ENCODE measurements around the gene SPEM3.
"Not testable (repeated sequence)": the region's sequence is repeated elsewhere in the genome, so short reads cannot be mapped to it uniquely, and the experiment has no call there.

DNA sequence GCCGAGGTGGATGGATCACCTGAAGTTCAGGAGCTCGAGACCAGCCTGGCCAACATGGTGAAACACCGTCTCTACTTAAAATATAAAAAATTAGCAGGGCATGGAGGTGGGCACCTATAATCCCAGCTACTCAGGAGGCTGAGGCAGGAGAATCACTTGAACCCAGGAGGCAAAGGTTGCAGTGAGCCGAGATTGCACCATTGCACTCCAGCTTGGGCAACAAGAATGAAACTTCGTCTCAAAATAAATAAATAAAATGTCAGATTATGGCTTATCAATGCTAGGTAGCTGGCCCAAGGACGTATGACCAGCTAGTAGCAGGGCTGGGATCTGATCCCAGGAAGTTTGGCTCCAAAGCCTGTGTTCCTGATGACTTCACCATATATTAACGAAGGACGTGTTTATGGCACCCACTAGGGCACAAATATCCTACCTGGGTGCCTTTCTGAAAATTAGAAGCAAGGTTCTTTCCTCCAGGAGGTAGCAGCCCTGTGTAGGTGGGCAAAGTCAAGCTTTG is 41.9 kb downstream of the SPEM3 start:
- TF ChIP-seq, protein P1, sequence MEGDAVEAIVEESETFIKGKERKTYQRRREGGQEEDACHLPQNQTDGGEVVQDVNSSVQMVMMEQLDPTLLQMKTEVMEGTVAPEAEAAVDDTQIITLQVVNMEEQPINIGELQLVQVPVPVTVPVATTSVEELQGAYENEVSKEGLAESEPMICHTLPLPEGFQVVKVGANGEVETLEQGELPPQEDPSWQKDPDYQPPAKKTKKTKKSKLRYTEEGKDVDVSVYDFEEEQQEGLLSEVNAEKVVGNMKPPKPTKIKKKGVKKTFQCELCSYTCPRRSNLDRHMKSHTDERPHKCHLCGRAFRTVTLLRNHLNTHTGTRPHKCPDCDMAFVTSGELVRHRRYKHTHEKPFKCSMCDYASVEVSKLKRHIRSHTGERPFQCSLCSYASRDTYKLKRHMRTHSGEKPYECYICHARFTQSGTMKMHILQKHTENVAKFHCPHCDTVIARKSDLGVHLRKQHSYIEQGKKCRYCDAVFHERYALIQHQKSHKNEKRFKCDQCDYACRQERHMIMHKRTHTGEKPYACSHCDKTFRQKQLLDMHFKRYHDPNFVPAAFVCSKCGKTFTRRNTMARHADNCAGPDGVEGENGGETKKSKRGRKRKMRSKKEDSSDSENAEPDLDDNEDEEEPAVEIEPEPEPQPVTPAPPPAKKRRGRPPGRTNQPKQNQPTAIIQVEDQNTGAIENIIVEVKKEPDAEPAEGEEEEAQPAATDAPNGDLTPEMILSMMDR (conservative IDR thresholded peaks at IDR 0.05): not testable (repeated sequence)
- not testable (repeated sequence) for TF ChIP-seq ZFX (IDR thresholded peaks at IDR 0.05)

All from C4-2B (cell line).